Gastrocnemius medialis (tissue), 4 donors: ENCODE measurements around the gene PWWP2A.

ENCODE experiments used
- CTCF ChIP-seq, 5 experiments: fragments of 450-650 bp in 3 of 5; fragments of 200-600 bp in 2 of 5; sonication (generic) in 2 of 5; IDR thresholded peaks in 4 of 5; conservative IDR thresholded peaks in 1 of 5; 1 replicate in 4 of 5; 2 replicates in 1 of 5; pipeline ENCODE4 v1.5.1; 2016 to 2019; ENCODE audit warnings: antibody characterized with exemption in 5 of 5, mild to moderate bottlenecking in 3 of 5, moderate library complexity in 3 of 5
- POLR2A ChIP-seq, 2 donors: fragments of 450-650 bp; IDR thresholded peaks; one replicate each; pipeline ENCODE4 v1.6.1; 2017; ENCODE audit warnings: antibody characterized with exemption in 2 of 2, mild to moderate bottlenecking in 2 of 2, moderate library complexity in 2 of 2

- TF ChIP-seq POLR2A (IDR thresholded peaks at IDR 0.05) (no peak), CTCF (IDR thresholded peaks at IDR 0.05 in 4 of 5, conservative IDR thresholded peaks at IDR 0.05 in 1 of 5) (no peak)
Observed at GRCh38 chr5:160166973-160167623, 47.8 kb upstream of the PWWP2A start.
